OCI-LY7 (cell line): ENCODE results near the gene G6PD.

Experiments used
- CTCF ChIP-seq: fragments of 200-600 bp; sonication (generic); conservative IDR thresholded peaks from 2 replicates; pipeline ENCODE4 v1.5.1; 2014; ENCODE audit warnings: mild to moderate bottlenecking, antibody characterized with exemption, low read length, moderate library complexity, mixed read lengths
- EZH2phosphoT487 ChIP-seq: fragments of 200-600 bp; sonication (generic); IDR thresholded peaks from 2 replicates; pipeline ENCODE4 v1.6.1; 2018; ENCODE audit warnings: low read depth, borderline replicate concordance, mild to moderate bottlenecking, mixed run types, antibody characterized with exemption, low read length, moderate library complexity, mixed read lengths

DNA sequence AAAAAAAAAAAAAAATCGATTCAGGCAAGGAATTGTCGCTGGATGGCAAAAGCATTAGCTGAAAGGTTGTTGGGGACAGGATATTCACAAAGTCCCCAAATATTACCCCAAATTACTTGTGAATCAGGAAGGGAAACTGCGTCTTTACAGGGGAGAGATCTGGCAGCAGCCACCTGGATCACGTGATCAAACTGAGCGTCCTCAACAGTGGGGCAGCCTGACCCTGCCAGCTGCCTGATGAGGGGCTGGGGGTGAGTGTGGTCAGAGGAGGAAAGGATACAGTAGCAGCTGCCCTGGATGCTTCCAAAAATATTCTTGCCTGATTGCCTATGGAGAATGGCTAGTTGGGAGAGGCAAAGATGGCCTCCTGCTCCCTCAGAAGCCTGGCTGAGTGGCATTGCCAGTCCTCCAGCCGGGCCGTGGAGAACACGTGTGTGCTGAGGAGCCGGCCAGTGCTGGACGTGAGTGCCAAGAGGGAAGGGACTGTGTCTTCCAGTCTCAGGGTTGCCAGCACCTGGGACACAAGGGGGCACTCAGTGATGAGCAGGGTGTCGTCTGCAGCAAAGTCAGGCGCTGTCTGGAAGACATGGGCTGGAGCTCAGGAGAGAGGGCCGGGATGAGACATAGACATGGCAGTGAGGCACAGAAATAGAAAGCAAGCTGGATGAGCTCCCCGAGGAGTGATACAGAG lies 64.6 kb downstream of the G6PD start:
- TF ChIP-seq CTCF (0 out of 2 replicates have a peak, but pooled peaks have one; percentile 11), EZH2phosphoT487 (no peak)
